PC-3 (cell line): ENCODE results near the gene MFSD6L. TPM values are rescaled to one million over a fixed set of nuclear protein-coding genes. Genes with fewer than 3 reads are reported as not detected.

Experiments used
- ATAC-seq: fragments of 200-7000 bp; cut with Tn5 transposase; 2 replicates; pipeline ENCODE4 v1.9.1; 2020; ENCODE audit warnings: mild to moderate bottlenecking, moderate library complexity
- Bru-seq: library from RNA; stranded (reverse); fragments of 400-500 nt; gene quantifications from one replicate; lab custom pipeline; 2021; lab: Mats Ljungman, UMichigan
- BruChase-seq, 2 experiments: library from RNA; stranded (reverse); fragments of 400-500 nt; gene quantifications; one replicate each; lab custom pipeline; 2021; lab: Mats Ljungman, UMichigan
- BruUV-seq: library from RNA; stranded (reverse); fragments of 400-500 nt; replicated peaks from 2 replicates; lab custom pipeline; 2021; lab: Mats Ljungman, UMichigan
- CTCF ChIA-PET: fragments of 300-600 bp; sonication (Branson Sonifier 250); formaldehyde crosslinking; loops from one replicate; lab custom pipeline; 2022; ENCODE audit warnings: antibody characterized with exemption; lab: Charles Lee
- POLR2A ChIA-PET: fragments of 300-600 bp; sonication (Branson Sonifier 250); formaldehyde crosslinking; loops from one replicate; lab custom pipeline; 2022; ENCODE audit warnings: antibody characterized with exemption; ENCODE audit not compliant: unreplicated experiment; lab: Charles Lee
- DNase-seq: peaks from one replicate; pipeline ENCODE4 v3.0.0-alpha.2; 2015
- H2AFZ ChIP-seq: fragments of 300-600 bp; sonication (generic); 2 replicates; pipeline ENCODE4 v1.6.0; 2016; ENCODE audit warnings: antibody characterized with exemption, low read length
- H3F3A ChIP-seq: fragments of 300-600 bp; sonication (generic); one replicate; pipeline ENCODE4 v1.6.0; 2017; ENCODE audit warnings: antibody characterized with exemption, low read length, control low read depth, mild to moderate bottlenecking; ENCODE audit not compliant: unreplicated experiment
- H3K27ac ChIP-seq: fragments of 300-600 bp; sonication (generic); 2 replicates; pipeline ENCODE4 v1.5.1; 2016; ENCODE audit warnings: mild to moderate bottlenecking, low read length
- H3K27me3 ChIP-seq: fragments of 300-600 bp; sonication (generic); 2 replicates; pipeline ENCODE4 v1.6.1; 2016; ENCODE audit warnings: low read length, mixed read lengths
- H3K36me3 ChIP-seq: fragments of 300-600 bp; sonication (generic); 2 replicates; pipeline ENCODE4 v1.6.1; 2016; ENCODE audit warnings: low read depth, mixed run types, low read length, mixed read lengths
- H3K4me1 ChIP-seq: fragments of 300-600 bp; sonication (generic); 2 replicates; pipeline ENCODE4 v1.5.1; 2016; ENCODE audit warnings: low read length; ENCODE audit not compliant: insufficient read depth
- H3K4me2 ChIP-seq: fragments of 300-600 bp; sonication (generic); 2 replicates; pipeline ENCODE4 v1.6.0; 2016; ENCODE audit warnings: low read length
- H3K4me3 ChIP-seq: fragments of 300-600 bp; sonication (generic); 2 replicates; pipeline ENCODE4 v1.5.1; 2016; ENCODE audit warnings: mild to moderate bottlenecking, low read length, mixed read lengths
- H3K79me2 ChIP-seq: fragments of 300-600 bp; sonication (generic); 2 replicates; pipeline ENCODE4 v1.6.1; 2017; ENCODE audit warnings: low read length, mixed read lengths
- H3K9ac ChIP-seq: fragments of 300-600 bp; sonication (generic); 2 replicates; pipeline ENCODE4 v1.6.0; 2016; ENCODE audit warnings: mild to moderate bottlenecking, low read length
- H3K9me2 ChIP-seq: fragments of 300-600 bp; sonication (generic); replicated peaks from 2 replicates; pipeline ENCODE4 v1.6.1; 2016; ENCODE audit warnings: mixed run types, low read length, mixed read lengths
- H3K9me3 ChIP-seq: fragments of 300-600 bp; sonication (generic); 2 replicates; pipeline ENCODE4 v1.6.1; 2016; ENCODE audit warnings: low read length, mixed read lengths
- H4K20me1 ChIP-seq: fragments of 300-600 bp; sonication (generic); 2 replicates; pipeline ENCODE4 v1.6.1; 2016; ENCODE audit warnings: low read length, mixed read lengths
- EZH2 ChIP-seq: fragments of 300-600 bp; sonication (generic); IDR thresholded peaks from one replicate; pipeline ENCODE4 v1.6.1; 2017; ENCODE audit warnings: antibody characterized with exemption, mild to moderate bottlenecking, low read length; ENCODE audit not compliant: unreplicated experiment
- EZH2phosphoT487 ChIP-seq: fragments of 300-600 bp; sonication (generic); IDR thresholded peaks from 2 replicates; pipeline ENCODE4 v1.6.1; 2018; ENCODE audit warnings: mild to moderate bottlenecking, antibody characterized with exemption, low read length, borderline replicate concordance
- intact Hi-C: fragments of 100-400 bp; cut with micrococcal nuclease; formaldehyde crosslinking; loops from 2 replicates; pipeline ENCODE4 v1.9.0; 2023
- long read RNA-seq: library from polyadenylated mRNA; unstranded; transcript quantifications from one replicate; pipeline ENCODE4 v2.0.0, GENCODE V29; 2021; ENCODE audit not compliant: unreplicated experiment
- total RNA-seq: library from RNA; depleted of rRNA; stranded (reverse); fragments of >200 nt; gene quantifications from 2 replicates; pipeline ENCODE4 v1.2.3, GENCODE V29; 2014; rRNA removed
- TF ChIP-seq, protein P1 (sequence below): fragments of 300-600 bp; sonication (generic); conservative IDR thresholded peaks from 2 replicates; pipeline ENCODE4 v1.5.1; 2017; ENCODE audit warnings: antibody characterized with exemption, low read depth, mild to moderate bottlenecking, low read length

MFSD6L gene, protein sequence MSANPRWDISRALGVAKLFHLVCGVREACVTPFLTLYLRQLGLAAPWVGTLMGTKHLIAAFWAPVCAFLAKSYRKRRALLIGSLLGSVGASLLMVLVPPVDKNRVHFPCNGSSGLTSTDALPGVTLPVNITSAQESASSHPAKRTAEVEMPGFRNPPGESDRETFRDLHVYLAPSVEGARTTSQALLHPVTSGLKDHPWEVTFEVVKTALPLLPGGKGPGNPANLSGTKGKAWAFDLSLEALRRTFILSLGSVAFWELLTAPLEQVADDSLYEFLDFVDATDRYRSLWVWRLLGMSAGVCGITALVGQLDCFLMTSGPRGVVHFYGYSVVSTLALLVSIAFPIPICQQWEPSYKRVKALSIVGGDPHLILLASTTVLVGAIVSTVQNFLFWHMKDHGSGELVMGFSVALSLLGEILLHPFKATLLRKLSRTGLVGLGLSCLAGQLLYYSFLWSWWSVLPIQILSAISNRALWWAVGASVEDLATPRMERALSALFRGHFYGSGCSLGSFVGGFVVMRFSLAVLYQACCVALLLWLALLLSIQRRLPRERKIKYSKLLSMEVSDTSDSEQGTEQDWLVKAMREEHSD
- 0.07 TPM in 1 of 2 replicates, not detected in the other for total RNA-seq
- Bru-seq, nascent RNA, result not detected
- BruChase-seq, experiment 1, labeled RNA remaining after a 6-hour chase, result not detected
- BruChase-seq, experiment 2, labeled RNA remaining after a 2-hour chase, result not detected
- long read RNA-seq, result 0 reads

DNA sequence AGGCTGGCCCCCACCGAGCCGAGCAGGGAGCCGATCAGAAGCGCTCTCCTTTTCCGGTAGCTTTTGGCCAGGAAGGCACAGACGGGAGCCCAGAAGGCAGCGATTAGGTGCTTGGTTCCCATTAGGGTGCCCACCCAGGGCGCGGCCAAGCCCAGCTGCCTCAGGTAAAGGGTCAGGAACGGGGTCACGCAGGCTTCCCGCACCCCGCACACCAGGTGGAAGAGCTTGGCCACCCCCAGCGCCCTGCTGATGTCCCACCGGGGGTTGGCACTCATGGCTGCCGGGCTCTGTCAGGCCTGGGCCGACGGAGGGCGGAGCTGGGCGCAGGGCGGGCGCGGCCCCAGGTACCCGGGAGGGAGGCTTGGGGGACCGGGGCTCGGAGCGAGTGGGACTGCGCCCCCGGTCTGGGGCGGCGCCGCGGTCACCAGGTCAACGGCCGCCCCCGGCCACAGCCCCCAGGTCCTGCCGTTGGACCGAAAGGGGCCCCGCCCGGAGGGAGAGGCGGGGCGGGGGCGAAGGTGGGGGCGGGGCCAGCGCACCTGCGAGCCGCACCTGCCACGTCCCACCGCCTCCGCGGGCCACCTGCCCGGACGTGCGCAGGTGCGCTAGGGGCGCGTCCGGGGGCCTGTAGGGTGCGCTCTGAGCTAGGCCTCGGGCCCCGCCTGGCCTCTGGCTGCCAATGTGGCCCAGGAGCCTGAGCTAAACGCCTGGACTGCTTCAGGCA, at the start of gene MFSD6L:
Gene MFSD6L (minus strand): TSS at position 520 of the 724 bp plus-strand sequence. CDS start 245 bp downstream, at position 275.
- Histone ChIP-seq H3K36me3 (no peaks in the 10 kb centered on the region), H3K27ac (no peak within 1 kb of the TSS), H3K9me3 (no peaks in the 10 kb centered on the region), H3K4me3 (no peak within 1 kb of the TSS), H3K9ac (no peak within 1 kb of the TSS), H3K4me2 (no peak within 1 kb of the TSS), H3K4me1 (no peaks in the 10 kb centered on the region), H3K9me2 (no peaks in the 10 kb centered on the region), H4K20me1 (no peaks in the 10 kb centered on the region), H3K27me3 (0 out of 2 replicates have a peak, but pooled peaks cover 4% of the 10 kb centered on the region), H2AFZ (no peak within 1 kb of the TSS), H3K79me2 (no peaks in the 10 kb centered on the region), H3F3A (no peaks in the 10 kb centered on the region)
- ATAC-seq (no peak), DNase-seq (no peak)
- ChIA-PET POLR2A (no interaction called here), CTCF (no interaction called here)
- intact Hi-C loops, result no loop called here
- no peak for TF ChIP-seq EZH2
- TF ChIP-seq, protein P1, sequence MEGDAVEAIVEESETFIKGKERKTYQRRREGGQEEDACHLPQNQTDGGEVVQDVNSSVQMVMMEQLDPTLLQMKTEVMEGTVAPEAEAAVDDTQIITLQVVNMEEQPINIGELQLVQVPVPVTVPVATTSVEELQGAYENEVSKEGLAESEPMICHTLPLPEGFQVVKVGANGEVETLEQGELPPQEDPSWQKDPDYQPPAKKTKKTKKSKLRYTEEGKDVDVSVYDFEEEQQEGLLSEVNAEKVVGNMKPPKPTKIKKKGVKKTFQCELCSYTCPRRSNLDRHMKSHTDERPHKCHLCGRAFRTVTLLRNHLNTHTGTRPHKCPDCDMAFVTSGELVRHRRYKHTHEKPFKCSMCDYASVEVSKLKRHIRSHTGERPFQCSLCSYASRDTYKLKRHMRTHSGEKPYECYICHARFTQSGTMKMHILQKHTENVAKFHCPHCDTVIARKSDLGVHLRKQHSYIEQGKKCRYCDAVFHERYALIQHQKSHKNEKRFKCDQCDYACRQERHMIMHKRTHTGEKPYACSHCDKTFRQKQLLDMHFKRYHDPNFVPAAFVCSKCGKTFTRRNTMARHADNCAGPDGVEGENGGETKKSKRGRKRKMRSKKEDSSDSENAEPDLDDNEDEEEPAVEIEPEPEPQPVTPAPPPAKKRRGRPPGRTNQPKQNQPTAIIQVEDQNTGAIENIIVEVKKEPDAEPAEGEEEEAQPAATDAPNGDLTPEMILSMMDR, result no peak
- no peak for TF ChIP-seq EZH2phosphoT487
- no TSS peak for BruUV-seq

DNA sequence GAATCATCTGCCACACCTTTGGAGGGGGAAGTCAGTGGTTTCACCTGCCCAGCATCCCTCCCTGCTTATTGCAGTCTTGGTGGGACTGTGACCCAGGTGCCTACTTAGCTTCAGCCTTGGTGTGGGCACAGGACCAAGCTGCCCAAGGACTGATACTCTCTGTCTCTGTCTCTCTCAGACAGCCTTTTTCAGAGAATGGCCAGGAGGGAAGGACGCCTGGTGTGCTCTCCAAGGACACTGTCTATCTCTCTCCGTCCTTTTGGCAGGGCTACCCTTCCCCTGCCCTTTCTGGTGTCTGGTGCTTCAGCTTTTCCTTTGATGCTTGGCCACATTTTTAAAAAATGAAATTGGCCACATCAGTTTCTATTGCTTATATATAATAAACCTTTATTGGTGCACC, 48.7 kb upstream of the MFSD6L start:
- Histone ChIP-seq H3K27ac (no peak overlapping the region), H3K79me2 (no peaks in the 10 kb centered on the region), H2AFZ (no peak overlapping the region), H3K4me2 (no peak overlapping the region), H3K4me3 (no peak overlapping the region), H3K27me3 (0 out of 2 replicates have a peak, but pooled peaks cover 3% of the 10 kb centered on the region), H3K9ac (no peak overlapping the region), H3K36me3 (no peaks in the 10 kb centered on the region), H3F3A (no peaks in the 10 kb centered on the region), H4K20me1 (no peaks in the 10 kb centered on the region), H3K4me1 (no peaks in the 10 kb centered on the region), H3K9me2 (no peaks in the 10 kb centered on the region), H3K9me3 (no peaks in the 10 kb centered on the region)
- no peak for ATAC-seq
- TF ChIP-seq, protein P1, result no peak
- TF ChIP-seq EZH2phosphoT487 (no peak), EZH2 (no peak)
- POLR2A ChIA-PET, result no interaction called here
- intact Hi-C loops, result no loop called here
- BruUV-seq, result no TSS peak
- DNase-seq, result no peak
- CTCF ChIA-PET, result no interaction called here
